Cardiac muscle cell (in vitro differentiated cells and primary cell): ENCODE data around the gene ZNF444. TPM values are rescaled to one million over a fixed set of nuclear protein-coding genes. Genes with fewer than 3 reads are reported as not detected.
A peak's percentile ranks its signal among the peaks of the same experiment; 100 is the strongest.

ENCODE experiments used
- DNase-seq, 2 donors: peaks; one replicate each; pipeline versions ENCODE4 v3.0.0 to v3.0.0-alpha.2; 2010 to 2017; ENCODE audit warnings: low read depth in 1 of 2, low spot score in 1 of 2
- H3K27ac ChIP-seq: fragments of 200-600 bp; sonication (generic); 2 replicates; pipeline ENCODE4 v1.5.1; 2016
- H3K27me3 ChIP-seq: fragments of 200-600 bp; sonication (generic); 2 replicates; pipeline ENCODE4 v1.6.0; 2016; ENCODE audit warnings: control low read depth
- H3K36me3 ChIP-seq: fragments of 200-600 bp; sonication (generic); 2 replicates; pipeline ENCODE4 v1.5.1; 2016; ENCODE audit warnings: control low read depth
- H3K4me1 ChIP-seq: fragments of 200-600 bp; sonication (generic); 2 replicates; pipeline ENCODE4 v1.8.1; 2017; ENCODE audit warnings: low read depth, mild to moderate bottlenecking, mixed run types
- H3K4me3 ChIP-seq: fragments of 200-600 bp; sonication (generic); 2 replicates; pipeline ENCODE4 v1.5.1; 2016; ENCODE audit warnings: mild to moderate bottlenecking
- H3K9me3 ChIP-seq: fragments of 200-600 bp; sonication (generic); 2 replicates; pipeline ENCODE4 v1.5.1; 2017; ENCODE audit warnings: low read depth, mild to moderate bottlenecking, control low read depth
- CTCF ChIP-seq: IDR thresholded peaks from 2 replicates; pipeline ENCODE4 v1.5.1; 2012; ENCODE audit warnings: low read depth, mild to moderate bottlenecking, low read length
- polyA plus RNA-seq: library from polyadenylated mRNA; unstranded; fragments of >200 nt; fragmentation: Nextera tagmentation; extraction: Ambion mirVana; gene quantifications from 2 replicates; pipeline ENCODE4 v1.2.1, GENCODE V29; 2016
- total RNA-seq: library from RNA; depleted of rRNA; stranded (reverse); fragments of >200 nt; gene quantifications from 2 replicates; pipeline ENCODE4 v1.2.3, GENCODE V29; 2016

Gene ZNF444
- total and polyA plus RNA-seq, 2 experiments from 2014 or later = 71.8 to 72.8 TPM

- Histone ChIP-seq H3K4me1 (peaks cover 12% of the 10 kb centered on the region), H3K4me3 (no peak overlapping the region), H3K27ac (no peak overlapping the region), H3K36me3 (no peaks in the 10 kb centered on the region), H3K9me3 (no peaks in the 10 kb centered on the region), H3K27me3 (no peaks in the 10 kb centered on the region)
- no peak for TF ChIP-seq CTCF
- no peak for DNase-seq
These were observed 6.5 kb upstream of the ZNF444 start for GRCh38 chr19:56134654-56134921.

GRCh38 chr19:56136362-56136761, 4.7 kb upstream of the ZNF444 start:
- H3K9me3 ChIP-seq = no peaks in the 10 kb centered on the region
- H3K36me3 ChIP-seq = no peaks in the 10 kb centered on the region
- no peaks in the 10 kb centered on the region for H3K27me3 ChIP-seq
- DNase-seq = no peak
- peak overlapping the region; percentile 22 for H3K27ac ChIP-seq
- peaks cover 15% of the 10 kb centered on the region for H3K4me1 ChIP-seq
- H3K4me3 ChIP-seq = no peak overlapping the region
- no peak for TF ChIP-seq CTCF

GRCh38 chr19:56137405-56137804, 3.7 kb upstream of the ZNF444 start:
- TF ChIP-seq CTCF = no peak
- no peak for DNase-seq
- no peaks in the 10 kb centered on the region for H3K9me3 ChIP-seq
- H3K36me3 ChIP-seq = no peaks in the 10 kb centered on the region
- H3K27me3 ChIP-seq = no peaks in the 10 kb centered on the region
- no peak overlapping the region for H3K27ac ChIP-seq
- peaks cover 7% of the 10 kb centered on the region for H3K4me1 ChIP-seq
- no peak overlapping the region for H3K4me3 ChIP-seq

GRCh38 chr19:56138069-56138468, 3.0 kb upstream of the ZNF444 start:
- no peaks in the 10 kb centered on the region for H3K27me3 ChIP-seq
- H3K36me3 ChIP-seq = no peaks in the 10 kb centered on the region
- H3K9me3 ChIP-seq = no peaks in the 10 kb centered on the region
- no peak overlapping the region for H3K27ac ChIP-seq
- H3K4me1 ChIP-seq = peaks cover 4% of the 10 kb centered on the region
- DNase-seq = no peak
- H3K4me3 ChIP-seq = no peak overlapping the region
- TF ChIP-seq CTCF = no peak

GRCh38 chr19:56139847-56140582, 1.1 kb upstream of the ZNF444 start:
- no peaks in the 10 kb centered on the region for H3K27me3 ChIP-seq
- H3K4me3 ChIP-seq = peak overlapping the region; percentile 34
- no peak for TF ChIP-seq CTCF
- H3K4me1 ChIP-seq = peaks cover 4% of the 10 kb centered on the region
- H3K36me3 ChIP-seq = no peaks in the 10 kb centered on the region
- H3K27ac ChIP-seq = peak overlapping the region; percentile 50
- no peak for DNase-seq
- no peaks in the 10 kb centered on the region for H3K9me3 ChIP-seq
